Suppressor macrophage treated with lipopolysaccharide for 4 hours (primary cell): ENCODE results near the gene SMC1B.

Experiments used
- DNase-seq: peaks from one replicate; pipeline ENCODE4 v3.0.0-alpha.2; 2020

Gene SMC1B

GRCh38 chr22:45318558-45319323, 94.7 kb downstream of the SMC1B start:
- peak; percentile 30 for DNase-seq

GRCh38 chr22:45318168-45318557, 95.2 kb downstream of the SMC1B start:
- peak; percentile 75 for DNase-seq

GRCh38 chr22:45317551-45318167, 95.7 kb downstream of the SMC1B start:
- DNase-seq = no peak

- DNase-seq = no peak
Observed at GRCh38 chr22:45316796-45317526, 96.4 kb downstream of the SMC1B start.

- no peak for DNase-seq
Observed at GRCh38 chr22:45314786-45315185, 98.6 kb downstream of the SMC1B start.

GRCh38 chr22:45314054-45314721, 99.2 kb downstream of the SMC1B start:
- peak; percentile 57 for DNase-seq

GRCh38 chr22:45312856-45313255, 100.5 kb downstream of the SMC1B start:
- DNase-seq = no peak

- DNase-seq = no peak
Observed at GRCh38 chr22:45312415-45312814, 101.0 kb downstream of the SMC1B start.

GRCh38 chr22:45310977-45311531, 102.3 kb downstream of the SMC1B start:
- no peak for DNase-seq

- DNase-seq = no peak
Observed at GRCh38 chr22:45310331-45310976, 102.9 kb downstream of the SMC1B start.

GRCh38 chr22:45309422-45310227, 103.8 kb downstream of the SMC1B start, which contains the start of gene FAM118A:
Gene FAM118A (plus strand): TSS chr22:45309934. CDS start chr22:45322380, 12,446 bp downstream.
- DNase-seq = peak; percentile 97

- DNase-seq = no peak
Observed at GRCh38 chr22:45308957-45309421, 104.4 kb downstream of the SMC1B start.

- no peak for DNase-seq
Observed at GRCh38 chr22:45308391-45308956, 104.9 kb downstream of the SMC1B start.

- no peak for DNase-seq
Observed at GRCh38 chr22:45306139-45306538, 107.3 kb downstream of the SMC1B start.

- DNase-seq = no peak
Observed at GRCh38 chr22:45305456-45306075, 107.8 kb downstream of the SMC1B start.

- no peak for DNase-seq
Observed at GRCh38 chr22:45304971-45305370, 108.4 kb downstream of the SMC1B start.

- peak; percentile 68 for DNase-seq
Observed at GRCh38 chr22:45303181-45303580, 110.2 kb downstream of the SMC1B start.

GRCh38 chr22:45302751-45303150, 110.6 kb downstream of the SMC1B start:
- no peak for DNase-seq

GRCh38 chr22:45298934-45299505, 114.4 kb downstream of the SMC1B start:
- no peak for DNase-seq
